ENCODE measurements around the gene CREBRF. TPM values are rescaled to one million over a fixed set of nuclear protein-coding genes. Genes with fewer than 3 reads are reported as not detected.

CREBRF gene
- total and polyA plus RNA-seq, 2 donors (not counting 3 experiments of a cell fraction or from before 2014, with no cell fraction given): 2.7 to 8.8 TPM

DNA sequence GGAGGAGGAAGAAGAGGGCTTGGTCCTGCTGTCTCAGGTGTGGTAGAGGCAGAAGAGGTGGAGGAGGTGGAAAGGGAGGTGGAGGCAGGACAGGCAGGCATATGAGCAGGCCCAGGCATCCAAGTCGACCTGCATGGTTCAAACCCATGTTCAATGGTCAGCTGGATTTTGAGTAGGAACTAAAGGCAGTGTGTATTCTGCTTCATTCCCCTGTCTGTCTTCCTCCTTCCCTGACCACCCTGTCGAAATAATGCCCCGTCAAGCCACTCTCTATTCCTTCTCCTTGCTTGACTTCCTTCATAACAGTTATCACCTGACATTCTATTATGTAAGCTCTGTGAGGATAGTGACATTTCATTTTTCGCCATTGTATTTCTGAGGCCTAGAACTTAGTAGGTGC lies 37.8 kb upstream of the CREBRF start:
- no TSS peak for BruUV-seq (replicated peaks)
- Histone ChIP-seq H3K27me3 (ENCODE audit: control insufficient read depth in 2 of 2, insufficient read depth in 2 of 2, low read length in 2 of 2) (no peaks in the 10 kb centered on the region), H3K27ac (ENCODE audit: insufficient read depth, low read depth, low read length) (no peak overlapping the region), H3K36me3 (ENCODE audit: control insufficient read depth in 2 of 2, extremely low read depth in 1 of 2, insufficient read depth in 2 of 2, low read length in 2 of 2) (peaks cover 0 to 4% of the 10 kb centered on the region in 2 experiments), H3K9me1 (replicated peaks; ENCODE audit: control insufficient read depth, extremely low read depth, insufficient read depth, low read length) (no peaks in the 10 kb centered on the region), H3K4me2 (ENCODE audit: insufficient read depth, low read length) (no peak overlapping the region), H3K4me1 (ENCODE audit: control insufficient read depth, extremely low read depth, insufficient read depth, low read length) (peaks cover 11% of the 10 kb centered on the region), H3K9me3 (replicated peaks; ENCODE audit: control insufficient read depth, insufficient read depth, low read length) (no peaks in the 10 kb centered on the region), H4K20me1 (replicated peaks; ENCODE audit: control insufficient read depth, extremely low read depth, insufficient read depth, low read length) (no peaks in the 10 kb centered on the region), H3K79me2 (ENCODE audit: control insufficient read depth, insufficient read depth, low read length) (peaks cover 38% of the 10 kb centered on the region), H2AFZ (ENCODE audit: low read depth, low read length) (no peak overlapping the region), H3K4me3 (replicated peaks in 1 of 3; ENCODE audit: insufficient read depth in 1 of 3, low read depth in 1 of 3, low read length in 3 of 3) (no peak overlapping the region), H3K9ac (replicated peaks; ENCODE audit: extremely low read depth, insufficient read depth, low read length) (no peak overlapping the region)
- TF ChIP-seq GATA2 (IDR thresholded peaks at IDR 0.05; ENCODE audit: insufficient read depth, insufficient read length, low read depth, low read length): no peak
- TF ChIP-seq JUN (IDR thresholded peaks at IDR 0.05; ENCODE audit: borderline replicate concordance, insufficient read depth, insufficient read length, low read depth): no peak
- no peak for TF ChIP-seq POLR2AphosphoS5 (IDR thresholded peaks at IDR 0.05; ENCODE audit: insufficient read depth, low read depth, low read length)
- TF ChIP-seq, protein P1, sequence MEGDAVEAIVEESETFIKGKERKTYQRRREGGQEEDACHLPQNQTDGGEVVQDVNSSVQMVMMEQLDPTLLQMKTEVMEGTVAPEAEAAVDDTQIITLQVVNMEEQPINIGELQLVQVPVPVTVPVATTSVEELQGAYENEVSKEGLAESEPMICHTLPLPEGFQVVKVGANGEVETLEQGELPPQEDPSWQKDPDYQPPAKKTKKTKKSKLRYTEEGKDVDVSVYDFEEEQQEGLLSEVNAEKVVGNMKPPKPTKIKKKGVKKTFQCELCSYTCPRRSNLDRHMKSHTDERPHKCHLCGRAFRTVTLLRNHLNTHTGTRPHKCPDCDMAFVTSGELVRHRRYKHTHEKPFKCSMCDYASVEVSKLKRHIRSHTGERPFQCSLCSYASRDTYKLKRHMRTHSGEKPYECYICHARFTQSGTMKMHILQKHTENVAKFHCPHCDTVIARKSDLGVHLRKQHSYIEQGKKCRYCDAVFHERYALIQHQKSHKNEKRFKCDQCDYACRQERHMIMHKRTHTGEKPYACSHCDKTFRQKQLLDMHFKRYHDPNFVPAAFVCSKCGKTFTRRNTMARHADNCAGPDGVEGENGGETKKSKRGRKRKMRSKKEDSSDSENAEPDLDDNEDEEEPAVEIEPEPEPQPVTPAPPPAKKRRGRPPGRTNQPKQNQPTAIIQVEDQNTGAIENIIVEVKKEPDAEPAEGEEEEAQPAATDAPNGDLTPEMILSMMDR (IDR thresholded peaks at IDR 0.05; ENCODE audit: extremely low read depth in 1 of 2, insufficient read depth in 1 of 2, low read depth in 1 of 2, low read length in 2 of 2): no peak
- ChIA-PET POLR2A (no interaction called here), CTCF (interaction anchor here (0.8 to 2.2 kb wide), 2 partner anchors 8 to 34 kb away, joined by 3 to 9 read pairs; partner anchors contain the start of gene ATP6V0E1)
- DNase-seq (ENCODE audit: low read depth, low spot score) (no peak), FAIRE-seq (no peak)
- intact Hi-C loops (cut with micrococcal nuclease): no loop called here
- dilution Hi-C loops (cut with MboI; ENCODE audit: extremely low pct_ligation_motif_present, low sequenced_read_pairs): no loop called here

DNA sequence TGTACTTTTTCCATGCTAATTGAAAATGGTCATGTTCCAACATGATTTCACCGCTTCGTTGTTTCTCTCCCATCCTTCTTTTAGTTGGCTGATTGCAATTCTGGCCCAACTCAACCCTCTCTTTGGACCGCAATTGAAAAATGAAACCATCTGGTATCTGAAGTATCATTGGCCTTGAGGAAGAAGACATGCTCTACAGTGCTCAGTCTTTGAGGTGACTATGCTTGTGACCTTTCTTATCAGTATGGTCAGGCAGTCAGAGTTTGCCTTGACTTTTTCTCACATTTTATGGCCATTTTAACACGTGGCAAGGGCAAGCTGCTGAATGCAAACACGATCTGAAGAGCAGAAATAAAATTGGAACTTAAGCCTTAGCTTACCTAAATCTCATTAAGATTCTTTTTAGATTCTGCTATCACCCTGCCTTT lies 36.0 kb upstream of the CREBRF start:
- Histone ChIP-seq H3K27ac (ENCODE audit: insufficient read depth, low read depth, low read length) (no peak overlapping the region), H3K9ac (replicated peaks; ENCODE audit: extremely low read depth, insufficient read depth, low read length) (no peak overlapping the region), H3K4me3 (replicated peaks in 1 of 3; ENCODE audit: insufficient read depth in 1 of 3, low read depth in 1 of 3, low read length in 3 of 3) (no peak overlapping the region), H2AFZ (ENCODE audit: low read depth, low read length) (no peak overlapping the region), H4K20me1 (replicated peaks; ENCODE audit: control insufficient read depth, extremely low read depth, insufficient read depth, low read length) (no peaks in the 10 kb centered on the region), H3K9me1 (replicated peaks; ENCODE audit: control insufficient read depth, extremely low read depth, insufficient read depth, low read length) (no peaks in the 10 kb centered on the region), H3K9me3 (replicated peaks; ENCODE audit: control insufficient read depth, insufficient read depth, low read length) (no peaks in the 10 kb centered on the region), H3K27me3 (ENCODE audit: control insufficient read depth in 2 of 2, insufficient read depth in 2 of 2, low read length in 2 of 2) (no peaks in the 10 kb centered on the region), H3K4me1 (ENCODE audit: control insufficient read depth, extremely low read depth, insufficient read depth, low read length) (peaks cover 11% of the 10 kb centered on the region), H3K4me2 (ENCODE audit: insufficient read depth, low read length) (no peak overlapping the region), H3K36me3 (ENCODE audit: control insufficient read depth in 2 of 2, extremely low read depth in 1 of 2, insufficient read depth in 2 of 2, low read length in 2 of 2) (peaks cover 0 to 4% of the 10 kb centered on the region in 2 experiments), H3K79me2 (ENCODE audit: control insufficient read depth, insufficient read depth, low read length) (peaks cover 30% of the 10 kb centered on the region)
- DNase-seq (ENCODE audit: low read depth, low spot score) (no peak), FAIRE-seq (no peak)
- intact Hi-C loops (cut with micrococcal nuclease) (no loop called here), dilution Hi-C loops (cut with MboI; ENCODE audit: extremely low pct_ligation_motif_present, low sequenced_read_pairs) (no loop called here)
- POLR2A ChIA-PET: no interaction called here
- BruUV-seq (replicated peaks): no TSS peak
- TF ChIP-seq, protein P1 (IDR thresholded peaks at IDR 0.05; ENCODE audit: extremely low read depth in 1 of 2, insufficient read depth in 1 of 2, low read depth in 1 of 2, low read length in 2 of 2): no peak
- no peak for TF ChIP-seq POLR2A (IDR thresholded peaks at IDR 0.05; ENCODE audit: low read depth, low read length)
- no peak for TF ChIP-seq GATA2 (IDR thresholded peaks at IDR 0.05; ENCODE audit: insufficient read depth, insufficient read length, low read depth, low read length)
- no peak for TF ChIP-seq MYC (IDR thresholded peaks at IDR 0.05; ENCODE audit: low read depth, low read length)
- TF ChIP-seq, protein P2, sequence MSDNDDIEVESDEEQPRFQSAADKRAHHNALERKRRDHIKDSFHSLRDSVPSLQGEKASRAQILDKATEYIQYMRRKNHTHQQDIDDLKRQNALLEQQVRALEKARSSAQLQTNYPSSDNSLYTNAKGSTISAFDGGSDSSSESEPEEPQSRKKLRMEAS (IDR thresholded peaks at IDR 0.05; ENCODE audit: insufficient read depth, insufficient read length): no peak
- TF ChIP-seq FOS (IDR thresholded peaks at IDR 0.05; ENCODE audit: borderline replicate concordance, insufficient read depth, low read length): no peak
- TF ChIP-seq POLR2AphosphoS5 (IDR thresholded peaks at IDR 0.05; ENCODE audit: insufficient read depth, low read depth, low read length): no peak
- no peak for TF ChIP-seq EZH2 (IDR thresholded peaks at IDR 0.05; ENCODE audit: borderline replicate concordance, low read depth, low read length, severe bottlenecking)
- no peak for TF ChIP-seq JUN (IDR thresholded peaks at IDR 0.05; ENCODE audit: borderline replicate concordance, insufficient read depth, insufficient read length, low read depth)
- CTCF ChIA-PET: interaction anchor here (2.2 kb wide), 1 partner anchor 10 kb away, joined by 9 read pairs; no protein-coding TSS in a partner anchor
